Measurements from ENCODE around the gene PLCH1. TPM values are rescaled to one million over a fixed set of nuclear protein-coding genes. Genes with fewer than 3 reads are reported as not detected.

Gene PLCH1
- polyA plus RNA-seq, 2 donors: 0.07 to 0.10 TPM

DNA sequence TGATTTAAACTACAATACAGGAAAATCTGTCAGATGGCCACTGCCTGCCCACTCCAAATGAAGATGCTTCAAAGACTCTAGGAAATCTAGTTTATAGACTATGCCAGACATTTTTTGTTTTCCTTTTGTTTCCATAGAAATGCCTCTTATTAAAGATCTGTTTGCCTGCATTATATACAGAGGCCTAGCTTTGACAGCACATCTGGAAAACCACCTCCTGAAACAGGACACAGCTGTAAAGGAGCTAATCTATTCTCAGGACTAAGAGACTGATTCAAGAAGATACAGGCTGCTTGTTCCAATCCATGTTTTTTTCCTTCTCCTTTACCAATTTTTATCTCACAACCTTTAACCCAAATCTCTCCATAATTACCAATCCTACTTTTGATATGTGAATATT, 376.1 kb downstream of the PLCH1 start:
- Histone ChIP-seq H3K36me3 (ENCODE audit: control insufficient read depth in 2 of 2, insufficient read depth in 2 of 2, low read length in 1 of 2) (no peaks in the 10 kb centered on the region), H3K4me1 (ENCODE audit: control insufficient read depth in 2 of 2, insufficient read depth in 2 of 2, low read length in 1 of 2) (no peaks in the 10 kb centered on the region), H3K4me3 (ENCODE audit: low read depth in 1 of 2, low read length in 2 of 2) (no peak overlapping the region), H3K27me3 (ENCODE audit: control insufficient read depth in 1 of 2, insufficient read depth in 2 of 2, low read length in 2 of 2) (no peaks in the 10 kb centered on the region), H3K9me3 (ENCODE audit: control insufficient read depth in 2 of 2, insufficient read depth in 1 of 2, low read depth in 1 of 2, low read length in 1 of 2) (peaks cover 0 to 2% of the 10 kb centered on the region in 2 donors), H3K27ac (ENCODE audit: low read depth in 2 of 2, low read length in 1 of 2) (no peak overlapping the region)

DNA sequence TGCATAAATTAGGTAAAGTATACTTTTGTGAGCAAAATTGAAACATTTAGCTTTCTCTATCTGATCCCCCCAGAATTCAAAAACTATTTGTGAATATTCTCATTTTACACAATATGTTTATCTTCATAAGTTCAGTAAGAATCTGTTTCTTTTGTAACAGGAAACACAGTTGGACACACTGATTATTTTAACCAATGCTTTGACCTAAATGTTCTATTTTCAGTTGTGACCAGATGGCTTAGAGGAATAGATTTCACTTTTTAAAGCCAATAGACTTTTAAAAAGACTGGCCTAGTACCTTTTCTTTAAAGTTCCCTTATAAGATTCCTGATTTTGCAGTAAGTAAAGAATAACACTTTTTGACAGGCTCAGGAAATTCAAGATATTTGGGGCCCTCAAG, 377.4 kb downstream of the PLCH1 start:
- no peak overlapping the region for H3K4me3 ChIP-seq (ENCODE audit: low read depth in 1 of 2, low read length in 2 of 2)
- peaks cover 0 to 2% of the 10 kb centered on the region in 2 donors for H3K9me3 ChIP-seq (ENCODE audit: control insufficient read depth in 2 of 2, insufficient read depth in 1 of 2, low read depth in 1 of 2, low read length in 1 of 2)
- H3K27me3 ChIP-seq (ENCODE audit: control insufficient read depth in 1 of 2, insufficient read depth in 2 of 2, low read length in 2 of 2): no peaks in the 10 kb centered on the region
- H3K4me1 ChIP-seq (ENCODE audit: control insufficient read depth in 2 of 2, insufficient read depth in 2 of 2, low read length in 1 of 2): no peaks in the 10 kb centered on the region
- H3K36me3 ChIP-seq (ENCODE audit: control insufficient read depth in 2 of 2, insufficient read depth in 2 of 2, low read length in 1 of 2): no peaks in the 10 kb centered on the region
- no peak overlapping the region for H3K27ac ChIP-seq (ENCODE audit: low read depth in 2 of 2, low read length in 1 of 2)

DNA sequence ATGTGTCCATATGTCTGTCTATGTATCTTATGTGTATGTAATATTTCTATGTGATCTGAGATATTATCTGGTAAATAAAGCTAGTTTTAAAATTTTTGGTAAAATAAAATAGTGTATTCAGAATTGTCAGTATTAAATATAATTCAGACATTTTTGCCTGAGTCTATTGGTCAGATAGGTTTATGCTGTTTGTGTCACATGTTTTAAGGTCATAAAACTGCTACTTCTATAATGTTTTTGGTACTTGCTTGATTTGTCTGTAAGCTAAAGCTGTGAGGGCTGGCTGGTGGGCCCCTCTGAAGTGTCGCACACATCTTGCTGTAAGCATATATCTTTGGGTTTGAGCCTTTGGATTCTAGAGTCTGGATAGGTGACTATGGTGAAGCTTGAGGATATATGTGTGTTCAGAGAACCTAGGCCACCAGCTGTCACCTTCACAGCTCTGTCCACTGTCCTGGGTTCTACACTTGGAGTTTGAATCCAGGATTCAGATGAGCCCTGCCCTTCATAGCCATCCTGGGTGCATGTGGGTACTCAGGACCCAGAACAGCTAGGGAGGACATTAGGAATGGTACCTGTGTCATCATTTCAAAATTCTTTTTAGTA, 379.6 kb downstream of the PLCH1 start:
- Histone ChIP-seq H3K4me3 (ENCODE audit: low read depth in 1 of 2, low read length in 2 of 2) (no peak overlapping the region), H3K36me3 (ENCODE audit: control insufficient read depth in 2 of 2, insufficient read depth in 2 of 2, low read length in 1 of 2) (no peaks in the 10 kb centered on the region), H3K27me3 (ENCODE audit: control insufficient read depth in 1 of 2, insufficient read depth in 2 of 2, low read length in 2 of 2) (no peaks in the 10 kb centered on the region), H3K9me3 (ENCODE audit: control insufficient read depth in 2 of 2, insufficient read depth in 1 of 2, low read depth in 1 of 2, low read length in 1 of 2) (peaks cover 0 to 2% of the 10 kb centered on the region in 2 donors), H3K27ac (ENCODE audit: low read depth in 2 of 2, low read length in 1 of 2) (no peak overlapping the region), H3K4me1 (ENCODE audit: control insufficient read depth in 2 of 2, insufficient read depth in 2 of 2, low read length in 1 of 2) (no peaks in the 10 kb centered on the region)
- WGBS, 2 donors: 86 to 90% methylated on average over 1 of the region's 1 CpG

DNA sequence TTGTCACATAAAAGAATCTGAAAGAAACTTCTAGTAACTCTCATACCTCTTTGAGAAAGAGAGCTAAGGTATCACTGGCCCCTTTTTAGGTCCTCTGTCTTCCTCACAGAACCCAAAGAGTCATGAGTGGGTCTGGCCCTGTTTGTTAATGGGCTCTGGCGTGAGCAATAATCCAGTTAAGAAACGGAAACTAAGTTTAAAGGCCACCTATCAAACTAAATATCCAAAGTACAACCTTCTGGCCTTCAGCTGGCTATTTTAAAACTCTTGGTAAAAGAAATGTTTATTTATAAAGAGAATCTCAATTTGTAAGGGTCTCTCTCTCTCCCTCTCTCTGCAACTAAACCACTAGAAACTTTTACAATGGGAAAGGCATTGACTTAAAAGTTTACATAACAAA, 380.4 kb downstream of the PLCH1 start:
- 79 to 83% methylated on average over 2 of the region's 2 CpGs for WGBS, 2 donors
- H3K9me3 ChIP-seq (ENCODE audit: control insufficient read depth in 2 of 2, insufficient read depth in 1 of 2, low read depth in 1 of 2, low read length in 1 of 2): peaks cover 0 to 2% of the 10 kb centered on the region in 2 donors
- H3K4me3 ChIP-seq (ENCODE audit: low read depth in 1 of 2, low read length in 2 of 2): no peak overlapping the region
- no peaks in the 10 kb centered on the region for H3K36me3 ChIP-seq (ENCODE audit: control insufficient read depth in 2 of 2, insufficient read depth in 2 of 2, low read length in 1 of 2)
- H3K27ac ChIP-seq (ENCODE audit: low read depth in 2 of 2, low read length in 1 of 2): no peak overlapping the region
- no peaks in the 10 kb centered on the region for H3K4me1 ChIP-seq (ENCODE audit: control insufficient read depth in 2 of 2, insufficient read depth in 2 of 2, low read length in 1 of 2)
- H3K27me3 ChIP-seq (ENCODE audit: control insufficient read depth in 1 of 2, insufficient read depth in 2 of 2, low read length in 2 of 2): no peaks in the 10 kb centered on the region

DNA sequence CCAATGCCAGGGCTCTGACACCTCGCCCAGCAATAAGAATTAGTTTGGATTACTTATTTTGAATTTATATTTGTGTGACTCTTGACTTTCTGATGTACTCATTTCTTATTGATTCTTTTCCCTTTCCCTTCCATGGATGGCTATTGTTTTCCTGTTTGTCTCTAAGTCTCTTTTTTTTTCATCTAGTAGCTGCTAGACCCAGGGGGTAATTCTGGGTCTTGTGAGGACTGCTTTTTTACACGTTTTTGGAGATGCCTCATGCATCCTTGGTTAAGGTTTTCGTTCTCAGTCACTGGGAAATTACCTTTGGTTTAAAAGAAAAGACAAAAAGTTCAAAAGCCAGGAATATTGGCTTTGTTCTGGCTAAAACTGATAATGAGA, 381.2 kb downstream of the PLCH1 start:
- 53 to 62% methylated on average over 3 of the region's 3 CpGs for WGBS, 2 donors
- peaks cover 0 to 2% of the 10 kb centered on the region in 2 donors for H3K9me3 ChIP-seq (ENCODE audit: control insufficient read depth in 2 of 2, insufficient read depth in 1 of 2, low read depth in 1 of 2, low read length in 1 of 2)
- H3K4me1 ChIP-seq (ENCODE audit: control insufficient read depth in 2 of 2, insufficient read depth in 2 of 2, low read length in 1 of 2): no peaks in the 10 kb centered on the region

DNA sequence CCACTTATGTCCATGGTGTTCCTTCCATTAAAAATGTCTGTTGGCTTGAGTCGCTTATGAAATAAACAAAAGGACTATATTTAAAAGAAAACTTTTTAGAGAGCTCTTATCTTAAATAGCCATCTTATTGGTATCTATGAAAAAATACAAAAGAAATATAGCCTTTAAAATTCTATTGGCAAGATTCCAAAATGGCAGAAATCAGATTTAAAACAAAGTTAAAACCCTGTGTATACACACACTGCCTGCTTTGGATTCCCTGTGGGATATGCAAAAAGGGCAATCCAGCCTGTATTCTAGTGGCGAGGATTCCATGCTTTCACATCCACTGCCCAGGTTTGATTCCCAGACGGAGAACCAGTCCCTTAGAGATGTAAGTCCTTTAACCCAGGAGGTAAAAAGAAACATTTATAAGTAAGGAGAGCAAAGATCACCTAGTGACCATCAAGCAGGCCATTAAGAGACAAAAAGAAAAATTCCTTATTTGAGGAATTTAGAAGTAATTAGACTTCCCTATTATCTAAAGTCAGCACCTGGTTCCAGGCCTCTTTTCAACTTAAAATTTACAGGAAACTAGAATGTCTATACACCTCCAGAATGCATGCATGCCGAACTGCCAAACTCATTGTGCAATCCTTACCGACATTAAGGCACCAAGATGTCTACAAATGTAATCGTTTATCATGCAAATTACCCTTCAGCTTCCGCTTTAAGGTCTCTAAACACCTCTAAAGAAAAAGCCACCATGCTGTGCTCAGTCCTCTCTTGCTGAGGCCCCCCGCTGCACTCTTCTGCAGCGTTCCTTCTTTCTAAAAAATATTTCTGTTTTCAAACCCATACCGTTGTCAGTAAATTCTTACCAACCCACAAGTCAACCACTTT, 381.8 kb downstream of the PLCH1 start:
- H3K9me3 ChIP-seq (ENCODE audit: control insufficient read depth in 2 of 2, insufficient read depth in 1 of 2, low read depth in 1 of 2, low read length in 1 of 2): peaks cover 0 to 2% of the 10 kb centered on the region in 2 donors
- 57 to 62% methylated on average over 10 of the region's 10 CpGs for WGBS, 2 donors
- H3K4me3 ChIP-seq (ENCODE audit: low read depth in 1 of 2, low read length in 2 of 2): no peak overlapping the region

More for the DNA sequence above, 381.2 kb downstream of the PLCH1 start:
- no peaks in the 10 kb centered on the region for H3K36me3 ChIP-seq (ENCODE audit: control insufficient read depth in 2 of 2, insufficient read depth in 2 of 2, low read length in 1 of 2)
- H3K27ac ChIP-seq (ENCODE audit: low read depth in 2 of 2, low read length in 1 of 2): no peak overlapping the region
- no peaks in the 10 kb centered on the region for H3K27me3 ChIP-seq (ENCODE audit: control insufficient read depth in 1 of 2, insufficient read depth in 2 of 2, low read length in 2 of 2)
- H3K4me3 ChIP-seq (ENCODE audit: low read depth in 1 of 2, low read length in 2 of 2): no peak overlapping the region

GRCh38 chr3:155360281-155360680, 384.6 kb downstream of the PLCH1 start:
- Histone ChIP-seq H3K27me3 (ENCODE audit: control insufficient read depth in 1 of 2, insufficient read depth in 2 of 2, low read length in 2 of 2) (no peaks in the 10 kb centered on the region), H3K4me3 (ENCODE audit: low read depth in 1 of 2, low read length in 2 of 2) (no peak overlapping the region), H3K9me3 (ENCODE audit: control insufficient read depth in 2 of 2, insufficient read depth in 1 of 2, low read depth in 1 of 2, low read length in 1 of 2) (no peaks in the 10 kb centered on the region), H3K36me3 (ENCODE audit: control insufficient read depth in 2 of 2, insufficient read depth in 2 of 2, low read length in 1 of 2) (no peaks in the 10 kb centered on the region), H3K4me1 (ENCODE audit: control insufficient read depth in 2 of 2, insufficient read depth in 2 of 2, low read length in 1 of 2) (no peaks in the 10 kb centered on the region), H3K27ac (ENCODE audit: low read depth in 2 of 2, low read length in 1 of 2) (no peak overlapping the region)
- 91 to 96% methylated on average over 2 of the region's 2 CpGs for WGBS, 2 donors

More for the DNA sequence above, 381.8 kb downstream of the PLCH1 start:
- Histone ChIP-seq H3K36me3 (ENCODE audit: control insufficient read depth in 2 of 2, insufficient read depth in 2 of 2, low read length in 1 of 2) (no peaks in the 10 kb centered on the region), H3K27me3 (ENCODE audit: control insufficient read depth in 1 of 2, insufficient read depth in 2 of 2, low read length in 2 of 2) (no peaks in the 10 kb centered on the region), H3K27ac (ENCODE audit: low read depth in 2 of 2, low read length in 1 of 2) (no peak overlapping the region), H3K4me1 (ENCODE audit: control insufficient read depth in 2 of 2, insufficient read depth in 2 of 2, low read length in 1 of 2) (no peaks in the 10 kb centered on the region)

GRCh38 chr3:155356594-155357370, 388.1 kb downstream of the PLCH1 start:
- H3K36me3 ChIP-seq (ENCODE audit: control insufficient read depth in 2 of 2, insufficient read depth in 2 of 2, low read length in 1 of 2): no peaks in the 10 kb centered on the region
- WGBS, 2 donors: 58 to 65% methylated on average over 7 of the region's 7 CpGs
- no peaks in the 10 kb centered on the region for H3K27me3 ChIP-seq (ENCODE audit: control insufficient read depth in 1 of 2, insufficient read depth in 2 of 2, low read length in 2 of 2)
- H3K4me1 ChIP-seq (ENCODE audit: control insufficient read depth in 2 of 2, insufficient read depth in 2 of 2, low read length in 1 of 2): no peaks in the 10 kb centered on the region
- no peak overlapping the region for H3K27ac ChIP-seq (ENCODE audit: low read depth in 2 of 2, low read length in 1 of 2)
- no peaks in the 10 kb centered on the region for H3K9me3 ChIP-seq (ENCODE audit: control insufficient read depth in 2 of 2, insufficient read depth in 1 of 2, low read depth in 1 of 2, low read length in 1 of 2)
- H3K4me3 ChIP-seq (ENCODE audit: low read depth in 1 of 2, low read length in 2 of 2): no peak overlapping the region

GRCh38 chr3:155354658-155355057, 390.2 kb downstream of the PLCH1 start:
- no peaks in the 10 kb centered on the region for H3K27me3 ChIP-seq (ENCODE audit: control insufficient read depth in 1 of 2, insufficient read depth in 2 of 2, low read length in 2 of 2)
- H3K4me3 ChIP-seq (ENCODE audit: low read depth in 1 of 2, low read length in 2 of 2): no peak overlapping the region
- no peaks in the 10 kb centered on the region for H3K9me3 ChIP-seq (ENCODE audit: control insufficient read depth in 2 of 2, insufficient read depth in 1 of 2, low read depth in 1 of 2, low read length in 1 of 2)
- H3K36me3 ChIP-seq (ENCODE audit: control insufficient read depth in 2 of 2, insufficient read depth in 2 of 2, low read length in 1 of 2): no peaks in the 10 kb centered on the region
- H3K27ac ChIP-seq (ENCODE audit: low read depth in 2 of 2, low read length in 1 of 2): no peak overlapping the region
- no peaks in the 10 kb centered on the region for H3K4me1 ChIP-seq (ENCODE audit: control insufficient read depth in 2 of 2, insufficient read depth in 2 of 2, low read length in 1 of 2)
